GM19397 (cell line): ENCODE results near the gene ZNF501.

Source experiments
- ATAC-seq: cut with Tn5 transposase; IDR thresholded peaks from one replicate; pipeline ENCODE4 v1.9.1; 2021; ENCODE audit warnings: mild to moderate bottlenecking, moderate library complexity; ENCODE audit not compliant: unreplicated experiment

Gene ZNF501

GRCh38 chr3:44729384-44729910, at the start of gene ZNF501:
ZNF501 (plus strand) TSS chr3:44729635; CDS start chr3:44734422, 4,787 bp downstream.
- peak; percentile 96 for ATAC-seq

DNA sequence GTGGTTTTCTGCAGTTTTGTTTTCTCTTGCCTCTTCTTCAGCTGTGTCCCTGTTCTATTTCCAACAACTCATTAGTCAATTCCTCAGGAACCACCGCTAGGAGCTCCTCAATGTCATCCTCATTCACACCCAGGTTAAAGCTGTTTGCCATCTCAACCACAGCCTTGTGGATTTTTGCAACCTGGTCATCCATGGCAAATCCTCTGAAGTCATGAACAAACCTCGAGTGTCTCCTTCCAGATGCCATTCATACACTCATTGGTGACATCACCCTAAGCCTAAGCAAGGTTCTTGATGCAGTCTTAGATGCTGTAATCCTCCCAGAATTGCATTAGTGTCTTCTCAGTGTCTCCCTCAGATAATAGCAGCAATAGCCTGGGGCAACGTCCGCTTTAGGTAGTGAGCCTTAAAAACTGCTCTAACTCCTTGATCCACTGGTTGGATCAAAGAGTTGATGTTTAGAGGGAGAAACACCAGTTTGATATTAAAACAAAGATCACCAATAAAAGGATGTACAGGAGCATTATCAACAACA, 48.4 kb upstream of the ZNF501 start:
- ATAC-seq: no peak

DNA sequence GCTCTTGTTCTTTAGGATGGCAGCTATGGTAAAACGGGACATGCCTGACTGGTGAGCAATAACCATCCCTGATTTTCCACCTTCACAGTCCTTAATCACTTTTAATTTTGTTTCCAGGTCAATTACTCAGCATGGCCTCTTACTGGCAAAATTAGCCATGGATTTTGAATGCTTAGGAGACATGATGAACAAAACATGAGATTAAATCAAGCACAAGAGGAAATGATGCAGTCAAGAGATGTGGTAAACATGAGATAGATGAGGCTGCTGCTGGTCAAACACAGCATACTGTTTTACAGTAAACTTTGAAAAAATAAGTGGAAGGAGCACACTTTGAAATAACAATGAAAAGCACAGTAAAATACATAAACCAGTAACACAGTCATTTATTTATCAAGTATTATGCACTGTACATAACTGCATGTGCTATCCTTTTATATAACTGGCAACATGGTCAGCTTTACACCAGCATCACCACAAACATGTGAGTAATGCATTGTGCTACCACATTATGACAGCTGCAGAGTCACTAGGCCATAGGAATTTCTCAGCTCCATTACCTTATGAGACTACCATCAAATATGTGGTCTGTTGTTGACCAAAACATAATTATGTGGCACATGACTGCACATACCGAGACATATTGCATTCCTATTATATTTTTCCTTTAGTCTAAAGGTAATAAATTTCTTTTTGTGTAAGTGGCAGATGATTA, 47.1 kb upstream of the ZNF501 start:
- no peak for ATAC-seq

DNA sequence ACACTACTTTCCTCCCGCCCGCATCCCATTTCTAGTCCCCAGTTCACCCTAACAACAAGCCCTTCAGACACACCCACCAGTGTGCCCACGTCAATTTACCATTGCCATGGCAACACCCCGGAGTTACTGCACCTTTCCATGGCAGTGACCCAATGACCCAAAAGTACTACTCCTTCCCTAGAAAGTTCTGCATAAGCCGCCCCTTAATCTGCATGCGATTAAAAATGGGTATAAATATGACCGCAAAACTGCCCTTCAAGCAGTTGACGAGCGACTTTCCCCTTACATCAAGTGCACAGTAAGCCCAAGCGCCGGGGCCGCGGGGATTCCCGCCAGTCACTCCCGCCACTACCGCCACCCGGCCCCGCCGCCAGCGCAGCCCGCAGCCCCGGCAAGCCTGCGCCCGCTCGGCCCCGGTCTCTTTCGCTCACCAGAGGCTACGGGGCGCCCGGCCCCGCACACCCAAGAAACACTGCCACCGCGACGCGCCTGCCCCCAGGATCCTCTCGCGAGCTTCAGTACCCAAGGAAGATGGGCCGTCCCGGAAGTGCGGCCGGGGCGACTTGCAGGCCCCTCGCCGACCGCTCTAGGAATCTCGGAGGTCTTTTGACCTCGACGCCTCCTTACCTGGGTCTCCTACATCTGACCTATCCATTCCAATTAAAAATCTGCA, 44.2 kb upstream of the ZNF501 start:
- peak; percentile 68 for ATAC-seq

- ATAC-seq: no peak
These were observed 41.5 kb upstream of the ZNF501 start for GRCh38 chr3:44687898-44688297.

DNA sequence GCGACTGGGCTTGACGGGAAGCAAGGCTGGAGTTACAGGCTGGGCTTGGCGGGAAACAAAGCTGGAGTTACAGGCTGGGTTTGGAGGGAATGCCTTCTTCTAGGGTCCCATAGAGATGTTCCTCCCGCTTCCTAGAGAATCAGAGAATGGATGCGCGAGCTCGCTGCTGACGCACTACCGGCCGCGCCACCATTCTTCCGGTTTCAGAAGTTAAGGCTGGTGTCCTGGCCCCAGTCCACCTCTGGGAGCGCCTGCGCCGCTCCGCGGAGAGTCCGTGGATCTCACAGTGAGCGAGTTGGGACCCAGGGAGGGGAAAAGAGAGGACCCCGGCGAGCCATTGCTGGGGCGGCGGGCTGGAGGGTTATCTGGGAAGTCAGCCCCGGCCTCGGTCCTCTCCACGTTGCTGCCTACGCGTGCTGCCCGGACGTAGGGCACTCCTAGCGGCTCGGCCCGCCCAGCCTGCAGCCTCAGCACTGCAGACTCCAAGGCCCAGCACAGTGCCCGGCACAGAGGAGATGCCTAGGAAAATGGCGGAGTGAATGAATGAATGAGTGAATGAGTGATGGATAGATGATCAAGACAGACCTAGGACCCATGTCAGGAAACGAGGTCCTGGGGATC, 16.9 kb upstream of the ZNF501 start, which contains the start of gene ZNF502:
TSS of gene ZNF502 (plus strand) at position 206 of the 621 bp plus-strand sequence. CDS start 7,602 bp downstream, outside the sequence.
- ATAC-seq: no peak

- ATAC-seq: no peak
These were observed 8.0 kb upstream of the ZNF501 start for GRCh38 chr3:44721231-44722102.

DNA sequence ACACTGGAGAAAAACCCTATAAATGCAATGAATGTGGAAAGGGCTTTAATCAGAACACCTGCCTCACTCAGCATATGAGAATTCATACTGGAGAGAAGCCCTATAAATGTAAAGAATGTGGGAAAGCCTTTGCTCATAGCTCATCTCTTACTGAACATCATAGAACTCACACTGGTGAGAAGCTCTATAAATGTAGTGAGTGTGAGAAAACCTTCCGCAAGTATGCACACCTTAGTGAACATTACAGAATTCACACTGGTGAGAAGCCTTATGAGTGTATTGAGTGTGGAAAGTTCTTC, 7.4 kb upstream of the ZNF501 start:
- ATAC-seq: no peak

GRCh38 chr3:44734646-44735168, 5.3 kb downstream of the ZNF501 start:
- ATAC-seq: no peak

- no peak for ATAC-seq
These were observed 31.6 kb downstream of the ZNF501 start for GRCh38 chr3:44761101-44761423.

DNA sequence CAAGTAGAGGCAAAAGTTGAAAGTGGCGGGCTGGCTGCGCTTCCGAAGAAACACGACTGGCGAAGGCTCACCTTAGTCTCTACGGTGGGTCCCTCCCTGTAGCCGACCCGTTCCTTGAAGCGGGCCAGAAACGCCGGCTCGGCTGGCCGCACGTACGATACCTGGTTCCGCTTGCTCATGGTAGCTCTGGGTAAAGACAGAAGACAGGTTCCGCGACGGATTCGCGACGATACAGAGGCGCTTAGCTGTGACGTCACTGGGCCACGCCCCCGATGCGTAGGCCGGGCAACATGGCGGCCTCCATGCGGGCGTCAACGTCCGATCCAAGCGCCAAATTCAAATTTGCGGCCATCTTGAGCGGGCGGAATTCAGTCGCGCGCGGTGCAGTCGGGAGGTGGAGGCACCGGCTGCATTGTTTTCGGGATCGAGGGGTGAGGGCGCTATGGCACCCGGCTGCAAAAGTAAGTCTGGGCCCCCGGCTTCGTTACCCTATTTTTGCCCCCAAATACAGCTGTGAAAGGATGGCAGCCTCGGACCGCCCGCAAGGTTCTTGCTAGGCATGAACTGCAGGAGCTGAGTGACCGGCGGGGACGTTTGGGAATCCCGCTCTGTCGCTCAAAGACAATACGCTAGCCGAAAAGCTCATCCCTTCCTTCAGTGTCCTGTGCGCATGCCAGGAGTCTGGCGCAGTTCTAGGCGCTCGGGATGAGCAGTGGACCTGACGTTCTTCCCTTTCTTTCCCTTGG, 32.2 kb downstream of the ZNF501 start, which contains the start of the genes KIAA1143 and KIF15:
TSS of gene KIAA1143 (minus strand) at position 196 of the 746 bp plus-strand sequence. CDS start at position 179, 17 bp downstream.
TSS of gene KIF15 (plus strand) at position 371 of the 746 bp plus-strand sequence. CDS start at position 443, 72 bp downstream.
- ATAC-seq: peak; percentile 86

DNA sequence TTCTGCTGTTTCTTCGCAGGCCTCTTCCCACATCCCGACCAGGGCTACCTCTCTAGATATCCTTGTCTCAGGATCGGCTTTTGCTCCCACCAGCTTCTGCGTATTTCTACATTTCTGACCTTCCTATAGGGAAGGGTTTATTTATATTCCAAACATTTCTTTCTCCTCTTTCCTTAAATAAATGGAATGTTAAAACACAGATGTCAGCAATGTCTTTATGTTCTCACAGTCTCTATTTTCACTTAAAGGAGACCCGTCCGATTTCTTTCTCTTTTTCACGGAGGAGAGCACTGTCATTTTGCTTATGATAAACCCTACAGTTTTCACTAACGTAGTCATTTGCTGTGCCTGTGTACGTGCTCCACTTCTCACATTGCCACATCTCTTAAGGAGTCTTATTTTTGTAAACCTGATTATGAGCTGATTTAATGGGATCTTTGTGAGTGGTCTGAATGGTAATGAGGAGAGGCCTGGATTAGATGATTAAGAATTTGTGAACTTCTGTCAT, 32.8 kb downstream of the ZNF501 start:
- no peak for ATAC-seq

DNA sequence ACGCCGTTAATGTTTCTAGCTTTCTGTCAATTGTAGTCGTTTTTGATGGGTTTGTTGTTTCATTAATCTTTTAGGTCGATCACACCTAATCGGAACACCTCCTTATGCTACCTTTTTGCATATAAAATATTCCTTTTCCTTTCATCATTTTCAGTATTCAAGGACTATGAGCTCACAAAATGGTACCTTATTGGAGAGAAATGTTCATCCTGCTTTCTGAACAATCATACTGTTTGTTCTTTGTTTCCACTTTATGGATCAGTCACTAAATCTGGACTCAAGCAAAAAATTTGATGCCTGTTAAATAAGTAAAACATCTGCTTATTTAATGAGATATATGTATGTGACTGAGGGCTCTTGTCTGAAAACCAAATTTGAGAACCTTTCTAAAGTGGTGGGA, 33.3 kb downstream of the ZNF501 start:
- ATAC-seq: no peak

DNA sequence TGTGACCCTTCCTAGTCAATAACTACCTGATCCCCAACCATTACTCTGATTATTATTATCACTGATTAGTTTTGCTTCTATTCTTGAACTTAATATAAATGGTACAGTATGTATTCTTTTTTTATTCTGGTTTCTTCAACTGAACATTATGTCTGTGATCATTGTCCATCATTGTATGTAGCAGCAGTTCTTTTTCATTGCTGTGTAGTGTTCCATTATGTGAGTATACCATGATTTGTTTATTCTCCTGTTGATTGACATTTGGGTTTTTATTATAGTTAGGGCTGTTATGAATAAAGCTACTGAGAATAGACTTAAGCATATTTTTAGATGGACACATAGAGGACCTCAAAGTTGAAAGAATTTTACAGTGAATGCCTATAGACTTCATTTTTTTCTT, 34.8 kb downstream of the ZNF501 start:
- ATAC-seq: no peak

GRCh38 chr3:44771424-44772098, 42.1 kb downstream of the ZNF501 start:
- no peak for ATAC-seq

DNA sequence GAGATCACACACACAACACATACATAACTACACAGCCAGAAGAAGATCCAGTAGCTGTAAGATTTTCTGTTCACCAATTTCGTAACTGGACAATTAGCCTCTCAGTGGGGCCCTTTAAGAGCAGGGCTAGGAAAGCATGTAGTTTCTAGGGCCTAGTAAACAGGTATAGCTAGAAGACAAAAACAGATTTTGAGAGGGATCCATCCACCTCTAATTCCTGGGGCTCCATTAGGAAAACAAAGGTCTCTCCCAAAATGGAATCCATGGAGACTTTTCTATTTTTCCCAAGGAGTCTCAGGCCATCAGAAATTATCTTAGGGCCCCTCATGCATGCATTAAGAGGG, 42.6 kb downstream of the ZNF501 start:
- ATAC-seq: no peak

DNA sequence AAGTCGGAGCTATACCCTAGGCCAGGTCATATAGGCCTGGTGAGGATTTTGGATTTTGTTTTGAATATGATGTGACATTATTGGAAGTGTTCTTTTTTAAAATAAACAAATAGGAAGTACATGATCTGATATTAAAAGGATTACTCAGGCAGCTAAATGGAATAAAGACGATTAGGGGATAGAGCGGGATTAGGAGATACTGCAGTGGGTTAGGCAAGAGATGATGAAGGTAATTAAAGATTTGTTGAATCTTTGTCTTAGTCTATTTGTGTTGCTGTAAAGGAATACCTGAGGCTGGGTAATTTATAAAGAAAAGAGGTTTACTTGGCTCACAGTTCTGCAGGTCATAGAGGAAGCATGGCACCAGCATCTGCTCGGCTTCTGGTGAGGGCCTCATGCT, 53.5 kb downstream of the ZNF501 start:
- ATAC-seq: no peak
